ENCODE measurements around the gene CCS.

DNA sequence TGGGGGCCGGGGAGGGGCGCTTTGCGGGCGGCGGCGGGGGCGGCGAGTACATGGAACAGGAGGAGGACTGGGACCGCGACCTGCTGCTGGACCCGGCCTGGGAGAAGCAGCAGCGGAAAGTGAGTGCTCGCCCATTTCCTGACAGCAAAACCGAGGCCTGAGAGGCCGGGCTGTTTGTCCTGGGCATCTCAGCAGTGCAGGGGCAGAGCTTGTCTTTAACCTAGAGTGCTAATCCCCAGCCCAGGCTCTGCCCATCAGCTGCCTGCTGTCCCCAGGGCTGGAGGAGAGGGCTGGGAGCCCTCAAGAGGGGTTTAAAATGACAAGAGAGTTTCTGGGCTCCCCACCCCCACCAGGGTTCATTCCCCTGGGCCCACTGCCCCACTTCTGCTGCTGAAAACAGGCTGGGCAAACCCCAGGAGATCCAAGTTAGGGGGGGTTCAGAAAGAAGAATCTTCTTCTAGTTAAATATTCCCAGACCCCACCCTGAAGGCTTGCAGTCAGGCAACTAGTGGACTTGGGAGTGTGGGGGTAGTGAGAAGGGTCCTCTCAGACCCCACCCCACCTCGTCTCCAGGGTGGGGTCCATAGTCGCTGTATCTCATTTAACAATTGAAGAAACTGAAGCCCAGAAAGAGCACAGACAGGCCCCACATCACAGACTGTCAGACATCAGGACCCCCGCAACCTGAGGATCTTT lies 45.9 kb upstream of the CCS start:
- TF ChIP-seq, protein P1, sequence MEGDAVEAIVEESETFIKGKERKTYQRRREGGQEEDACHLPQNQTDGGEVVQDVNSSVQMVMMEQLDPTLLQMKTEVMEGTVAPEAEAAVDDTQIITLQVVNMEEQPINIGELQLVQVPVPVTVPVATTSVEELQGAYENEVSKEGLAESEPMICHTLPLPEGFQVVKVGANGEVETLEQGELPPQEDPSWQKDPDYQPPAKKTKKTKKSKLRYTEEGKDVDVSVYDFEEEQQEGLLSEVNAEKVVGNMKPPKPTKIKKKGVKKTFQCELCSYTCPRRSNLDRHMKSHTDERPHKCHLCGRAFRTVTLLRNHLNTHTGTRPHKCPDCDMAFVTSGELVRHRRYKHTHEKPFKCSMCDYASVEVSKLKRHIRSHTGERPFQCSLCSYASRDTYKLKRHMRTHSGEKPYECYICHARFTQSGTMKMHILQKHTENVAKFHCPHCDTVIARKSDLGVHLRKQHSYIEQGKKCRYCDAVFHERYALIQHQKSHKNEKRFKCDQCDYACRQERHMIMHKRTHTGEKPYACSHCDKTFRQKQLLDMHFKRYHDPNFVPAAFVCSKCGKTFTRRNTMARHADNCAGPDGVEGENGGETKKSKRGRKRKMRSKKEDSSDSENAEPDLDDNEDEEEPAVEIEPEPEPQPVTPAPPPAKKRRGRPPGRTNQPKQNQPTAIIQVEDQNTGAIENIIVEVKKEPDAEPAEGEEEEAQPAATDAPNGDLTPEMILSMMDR (IDR thresholded peaks at IDR 0.05 in 8 of 11, conservative IDR thresholded peaks at IDR 0.05 in 3 of 11) = no peak
- no peak for TF ChIP-seq POLR2AphosphoS5 (IDR thresholded peaks at IDR 0.05)
- no peak for TF ChIP-seq POLR2A (IDR thresholded peaks at IDR 0.05)

All from spleen (tissue), 7 donors.